Uterus (tissue), 4 donors: ENCODE data around the gene CNTN6. TPM values are rescaled to one million over a fixed set of nuclear protein-coding genes. Genes with fewer than 3 reads are reported as not detected.

Experiments used
- DNase-seq, 2 donors: peaks; one replicate each; pipeline ENCODE4 v3.0.0-alpha.2; 2019 to 2020
- H3K27ac ChIP-seq, 2 donors: fragments of 200-600 bp; sonication (generic); 1 replicate in 1 of 2; 2 replicates in 1 of 2; pipeline ENCODE4 v1.5.1; 2016 to 2018
- H3K27me3 ChIP-seq, 2 donors: fragments of 200-600 bp; sonication (generic); one replicate each; pipeline ENCODE4 v1.5.1; 2018 to 2019; ENCODE audit warnings: control low read depth in 1 of 2
- H3K36me3 ChIP-seq, 2 donors: fragments of 200-600 bp; sonication (generic); one replicate each; pipeline ENCODE4 v1.5.1; 2019; ENCODE audit warnings: control low read depth in 1 of 2
- H3K4me1 ChIP-seq, 2 donors: fragments of 200-600 bp; sonication (generic); one replicate each; pipeline ENCODE4 v1.5.1; 2018 to 2019; ENCODE audit warnings: control low read depth in 1 of 2
- H3K4me3 ChIP-seq, 2 donors: fragments of 200-600 bp; sonication (generic); 1 replicate in 1 of 2; 2 replicates in 1 of 2; pipeline ENCODE4 v1.5.1; 2018 to 2019; ENCODE audit warnings: mild to moderate bottlenecking in 1 of 2
- H3K9me3 ChIP-seq, 2 donors: fragments of 200-600 bp; sonication (generic); one replicate each; pipeline ENCODE4 v1.5.1; 2019; ENCODE audit warnings: control low read depth in 1 of 2
- CTCF ChIP-seq, 4 experiments: fragments of 200-600 bp in 2 of 4; fragments of 450-650 bp in 2 of 4; sonication (generic) in 2 of 4; IDR thresholded peaks; one replicate each; pipeline ENCODE4 v1.5.1; 2016 to 2019; ENCODE audit warnings: antibody characterized with exemption in 4 of 4, mild to moderate bottlenecking in 2 of 4, moderate library complexity in 1 of 4
- POLR2A ChIP-seq, 2 donors: fragments of 450-650 bp; IDR thresholded peaks; one replicate each; pipeline ENCODE4 v1.6.1; 2016; ENCODE audit warnings: antibody characterized with exemption in 2 of 2, mild to moderate bottlenecking in 1 of 2, moderate library complexity in 1 of 2
- intact Hi-C: fragments of 100-400 bp; cut with DNase I; formaldehyde crosslinking; loops from one replicate; pipeline ENCODE4 v1.15.1; 2023; ENCODE audit warnings: low total_unique reads
- total RNA-seq, 4 donors: library from RNA; depleted of rRNA in 3 of 4; stranded (reverse); fragments of >200 nt in 3 of 4; gene quantifications; one replicate each; pipeline versions ENCODE4 v1.1.0 to v1.2.4, GENCODE V29; 2014 to 2023
- donor health status: DM: yes; HTN: yes; CAD: no.

Gene CNTN6
- total RNA-seq, 4 donors from 2014 or later: 0.21 to 2.7 TPM; not detected in 2

GRCh38 chr3:1400571-1400970 is 307.7 kb downstream of the CNTN6 start:
- Histone ChIP-seq H3K36me3 (no peaks in the 10 kb centered on the region), H3K9me3 (no peaks in the 10 kb centered on the region), H3K27ac (no peak overlapping the region), H3K4me1 (no peaks in the 10 kb centered on the region), H3K4me3 (no peak overlapping the region), H3K27me3 (no peaks in the 10 kb centered on the region)
- TF ChIP-seq POLR2A (IDR thresholded peaks at IDR 0.05): no peak
- TF ChIP-seq CTCF (IDR thresholded peaks at IDR 0.05): no peak
- intact Hi-C loops: no loop called here
- no peak for DNase-seq

GRCh38 chr3:1404270-1404962 is 311.6 kb downstream of the CNTN6 start:
- no peak for DNase-seq

GRCh38 chr3:1406250-1406649 is 313.4 kb downstream of the CNTN6 start:
- Histone ChIP-seq H3K9me3 (no peaks in the 10 kb centered on the region), H3K4me1 (no peaks in the 10 kb centered on the region), H3K4me3 (no peak overlapping the region), H3K27ac (no peak overlapping the region), H3K27me3 (no peaks in the 10 kb centered on the region), H3K36me3 (no peaks in the 10 kb centered on the region)
- intact Hi-C loops: no loop called here
- TF ChIP-seq POLR2A (IDR thresholded peaks at IDR 0.05): no peak
- DNase-seq: no peak

More at GRCh38 chr3:1404270-1404962, 311.6 kb downstream of the CNTN6 start:
- Histone ChIP-seq H3K27me3 (no peaks in the 10 kb centered on the region), H3K27ac (no peak overlapping the region), H3K4me1 (no peaks in the 10 kb centered on the region), H3K36me3 (no peaks in the 10 kb centered on the region), H3K9me3 (no peaks in the 10 kb centered on the region), H3K4me3 (no peak overlapping the region)
- TF ChIP-seq POLR2A (IDR thresholded peaks at IDR 0.05) (no peak), CTCF (IDR thresholded peaks at IDR 0.05) (no peak)
- intact Hi-C loops: no loop called here

- Histone ChIP-seq H3K27ac (no peak overlapping the region), H3K4me3 (no peak overlapping the region), H3K27me3 (no peaks in the 10 kb centered on the region), H3K4me1 (no peaks in the 10 kb centered on the region), H3K9me3 (no peaks in the 10 kb centered on the region), H3K36me3 (no peaks in the 10 kb centered on the region)
- intact Hi-C loops: no loop called here
- DNase-seq: no peak
- TF ChIP-seq CTCF (IDR thresholded peaks at IDR 0.05) (no peak), POLR2A (IDR thresholded peaks at IDR 0.05) (no peak)
Observed at GRCh38 chr3:1421577-1421976, 328.8 kb downstream of the CNTN6 start.

- TF ChIP-seq POLR2A (IDR thresholded peaks at IDR 0.05) (no peak), CTCF (IDR thresholded peaks at IDR 0.05) (no peak)
- H3K4me1 ChIP-seq: no peaks in the 10 kb centered on the region
- intact Hi-C loops: no loop called here
Observed at GRCh38 chr3:1423566-1424089, 330.8 kb downstream of the CNTN6 start.

More at GRCh38 chr3:1423566-1424089, 330.8 kb downstream of the CNTN6 start:
- no peak overlapping the region for H3K27ac ChIP-seq
- no peak overlapping the region for H3K4me3 ChIP-seq
- no peak for DNase-seq
- no peaks in the 10 kb centered on the region for H3K27me3 ChIP-seq
- no peaks in the 10 kb centered on the region for H3K36me3 ChIP-seq
- no peaks in the 10 kb centered on the region for H3K9me3 ChIP-seq
